GM08714 (cell line): ENCODE measurements around the gene MRPL52.
A peak's percentile ranks its signal among the peaks of the same experiment; 100 is the strongest.
"Not testable (repeated sequence)": the region's sequence is repeated elsewhere in the genome, so short reads cannot be mapped to it uniquely, and the experiment has no call there.

ENCODE experiments used
- H3K4me3 ChIP-seq: fragments of 200-500 bp; sonication (Bioruptor generic); 2 replicates; pipeline ENCODE4 v1.5.1; 2014; ENCODE audit warnings: mild to moderate bottlenecking, low read length, inconsistent platforms
- ZNF274 ChIP-seq: IDR thresholded peaks from 2 replicates; pipeline ENCODE4 v1.6.1; 2012; ENCODE audit warnings: mild to moderate bottlenecking, low read depth, low read length

The MRPL52 gene

DNA sequence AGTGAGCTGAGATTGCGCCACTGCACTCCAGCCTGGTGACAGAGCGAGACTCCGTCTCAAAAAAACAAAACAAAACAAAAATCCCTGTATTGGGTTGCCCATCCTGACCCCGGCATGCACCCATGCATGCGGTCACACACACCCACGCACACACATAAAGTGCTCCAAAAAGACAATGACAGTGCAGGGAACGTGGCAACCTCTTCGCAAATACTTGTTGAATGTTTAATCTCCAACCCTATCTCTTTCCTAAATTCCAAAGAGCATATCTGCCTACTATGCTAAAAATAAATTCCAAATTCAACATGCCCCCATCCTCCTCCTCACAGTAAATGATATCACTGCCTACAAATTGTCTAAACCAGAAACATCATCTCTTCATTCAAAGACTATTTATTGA is 28.0 kb upstream of the MRPL52 start:
- H3K4me3 ChIP-seq = no peak overlapping the region
- no peak for TF ChIP-seq ZNF274

GRCh38 chr14:22802860-22803686 is 26.6 kb upstream of the MRPL52 start:
- peak overlapping the region; percentile 42; the same call in 1 of the 2 replicates for H3K4me3 ChIP-seq
- TF ChIP-seq ZNF274 = no peak

- H3K4me3 ChIP-seq = peak overlapping the region; percentile 42; the same call in 1 of the 2 replicates
- TF ChIP-seq ZNF274 = no peak
Observed at GRCh38 chr14:22803687-22803974, 26.1 kb upstream of the MRPL52 start.

DNA sequence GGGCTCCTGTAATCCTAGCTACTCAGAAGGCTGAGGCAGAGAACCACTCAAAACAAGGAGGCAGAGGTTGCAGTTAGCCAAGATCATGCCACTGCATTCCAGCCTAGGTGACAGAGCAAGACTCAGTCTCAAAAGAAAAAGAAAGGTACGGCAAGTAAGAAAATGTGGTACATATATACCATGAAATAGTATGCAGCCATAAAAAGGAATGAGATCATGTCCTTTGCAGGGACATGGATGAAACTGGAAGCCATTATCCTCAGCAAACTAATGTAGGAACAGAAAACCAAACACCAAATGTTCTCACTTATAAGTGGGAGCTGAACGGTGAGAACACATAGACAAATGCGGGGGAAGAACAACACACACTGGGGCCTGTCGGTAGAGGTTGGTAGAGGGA is 24.5 kb upstream of the MRPL52 start:
- H3K4me3 ChIP-seq = not testable (repeated sequence)

DNA sequence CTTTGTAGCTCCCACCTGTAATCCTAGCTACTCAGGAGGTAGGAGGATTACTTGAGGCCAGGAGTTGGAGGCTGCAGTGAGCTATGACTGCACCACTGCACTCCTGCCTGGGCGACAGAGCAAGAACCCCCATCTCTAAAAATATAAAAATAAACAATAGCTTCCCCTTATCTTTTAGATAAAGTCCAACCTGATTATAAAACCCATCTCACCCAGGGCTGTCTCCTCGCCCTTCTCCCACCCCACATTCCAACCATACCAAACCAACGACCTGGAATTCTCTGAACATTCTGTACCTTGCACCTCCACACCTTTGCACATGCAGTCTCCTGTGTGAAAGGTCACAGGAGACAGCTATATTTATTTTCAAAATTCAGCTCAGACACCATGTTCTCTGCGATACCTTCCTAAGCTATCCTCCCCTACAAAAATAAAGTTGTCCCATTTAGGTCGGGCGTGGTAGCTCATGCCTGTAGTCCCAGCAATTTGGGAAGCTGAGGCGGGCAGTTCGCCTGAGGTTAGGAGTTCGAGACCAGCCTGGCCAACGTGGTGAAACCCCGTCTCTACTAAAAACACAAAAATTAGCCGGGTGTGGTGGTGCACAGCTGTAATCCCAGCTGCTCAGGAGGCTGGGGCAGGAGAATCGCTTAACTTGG is 22.1 kb upstream of the MRPL52 start:
- H3K4me3 ChIP-seq = no peak overlapping the region
- TF ChIP-seq ZNF274 = no peak

DNA sequence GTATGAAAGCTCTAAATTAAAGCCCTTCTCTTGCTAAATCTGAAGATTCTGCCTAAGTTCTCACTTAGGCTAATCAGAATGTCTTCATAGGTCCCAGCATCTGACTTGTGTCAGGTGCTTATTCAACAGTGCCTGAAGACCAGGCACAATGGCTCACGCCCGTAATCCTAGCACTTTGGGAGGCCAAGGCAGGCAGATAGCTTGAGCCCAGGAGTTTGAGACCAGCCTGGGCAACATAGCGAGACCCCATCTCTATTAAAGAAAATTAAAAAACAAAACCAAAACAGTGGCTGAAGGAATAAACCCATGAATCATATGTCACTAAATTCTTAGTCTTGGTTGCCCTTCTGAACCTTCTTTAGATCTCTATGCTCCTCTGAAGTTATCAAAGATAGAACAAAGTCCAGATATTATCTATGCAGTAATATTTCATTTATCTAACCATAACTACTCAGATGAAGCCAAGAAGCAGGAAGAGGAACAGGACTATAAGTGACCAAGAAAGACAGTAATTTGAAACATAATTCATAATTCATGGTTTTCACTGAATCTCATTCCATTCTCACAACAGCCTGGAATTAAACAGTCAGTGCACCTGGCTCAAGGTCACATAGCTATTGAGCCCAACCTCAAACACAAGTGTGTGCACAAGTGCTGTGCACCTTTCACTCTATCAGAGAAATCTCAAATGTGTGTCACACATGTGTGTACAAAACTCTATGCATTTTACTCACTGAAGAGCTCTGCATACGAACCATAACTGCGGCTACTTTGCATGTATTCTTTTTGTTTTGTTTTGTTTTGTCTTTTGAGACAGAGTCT is 21.1 kb upstream of the MRPL52 start:
- no peak overlapping the region for H3K4me3 ChIP-seq
- no peak for TF ChIP-seq ZNF274

DNA sequence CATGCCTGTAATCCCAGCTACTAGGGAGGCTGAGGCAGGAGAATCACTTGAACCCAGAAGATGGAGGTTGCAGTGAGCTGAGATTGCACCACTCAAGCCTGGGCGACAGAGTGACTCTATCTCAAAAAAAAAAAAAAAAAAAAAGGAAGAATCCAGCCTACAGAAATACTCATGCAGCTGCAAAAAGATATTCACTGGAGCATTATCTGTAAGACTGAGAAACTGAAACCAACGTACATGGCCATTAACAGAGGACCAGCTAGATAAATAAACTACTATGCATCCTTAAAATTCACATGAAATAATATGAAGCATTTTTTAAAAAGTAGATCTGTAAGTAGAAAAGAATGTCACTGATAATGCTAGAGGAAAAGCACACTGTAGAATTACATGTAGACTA is 18.0 kb upstream of the MRPL52 start:
- peak overlapping the region; percentile 35; the same call in 1 of the 2 replicates for H3K4me3 ChIP-seq
- no peak for TF ChIP-seq ZNF274

GRCh38 chr14:22812744-22813143 is 16.9 kb upstream of the MRPL52 start:
- no peak for TF ChIP-seq ZNF274
- peak overlapping the region; percentile 1; the same call in 1 of the 2 replicates for H3K4me3 ChIP-seq

GRCh38 chr14:22813145-22813544 is 16.5 kb upstream of the MRPL52 start:
- TF ChIP-seq ZNF274 = no peak
- H3K4me3 ChIP-seq = peak overlapping the region; percentile 1; the same call in 1 of the 2 replicates

- TF ChIP-seq ZNF274 = no peak
- H3K4me3 ChIP-seq = peak overlapping the region; percentile 13; the same call in 1 of the 2 replicates
Observed at GRCh38 chr14:22814373-22814772, 15.3 kb upstream of the MRPL52 start.

DNA sequence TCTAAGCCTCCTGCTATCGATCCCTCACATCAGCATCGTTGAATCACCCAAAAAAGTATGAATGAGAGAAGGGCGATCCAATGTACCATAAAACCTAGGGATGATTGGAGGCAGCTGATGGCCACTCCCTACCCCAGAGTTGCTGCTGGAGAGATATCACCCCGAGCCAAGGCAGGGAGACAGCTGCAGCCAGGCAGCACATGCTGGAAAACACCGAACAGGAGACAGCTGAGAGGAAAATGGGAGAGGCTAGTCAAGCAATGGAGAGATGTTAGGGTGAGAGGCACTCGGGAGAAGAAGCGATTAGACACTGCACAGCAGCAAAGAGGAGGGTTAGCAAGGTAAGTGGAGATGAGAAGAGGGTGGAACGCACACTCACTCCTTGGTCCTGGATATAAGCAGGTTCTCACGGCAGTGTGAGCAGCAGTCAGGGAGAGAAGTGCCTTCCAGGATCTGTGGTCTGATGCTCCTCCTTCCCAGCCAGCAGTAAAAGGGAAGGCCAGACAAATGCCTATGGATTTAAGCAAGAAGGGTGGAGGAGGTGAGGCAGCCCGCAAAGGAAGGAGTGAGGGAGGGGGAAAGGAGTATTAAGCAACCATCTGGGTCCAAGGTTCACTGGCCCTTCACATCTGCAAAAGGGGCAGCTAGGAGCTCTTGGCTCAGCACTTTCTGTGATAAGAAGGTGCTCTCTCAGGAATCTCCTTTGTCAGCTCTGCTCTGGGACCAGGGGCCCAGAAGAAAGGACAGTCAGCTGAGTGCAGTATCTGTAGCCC is 14.6 kb upstream of the MRPL52 start, which contains the start of gene SLC7A7:
Gene SLC7A7 (minus strand): TSS at position 495 of the 773 bp plus-strand sequence. CDS start 2,037 bp downstream, outside the sequence.
- TF ChIP-seq ZNF274 = no peak
- peak within 1 kb of the TSS; percentile 13; the same call in 1 of the 2 replicates for H3K4me3 ChIP-seq

GRCh38 chr14:22819151-22819988 is 10.3 kb upstream of the MRPL52 start:
- peak overlapping the region; percentile 37; the same call in 1 of the 2 replicates for H3K4me3 ChIP-seq
- TF ChIP-seq ZNF274 = no peak

DNA sequence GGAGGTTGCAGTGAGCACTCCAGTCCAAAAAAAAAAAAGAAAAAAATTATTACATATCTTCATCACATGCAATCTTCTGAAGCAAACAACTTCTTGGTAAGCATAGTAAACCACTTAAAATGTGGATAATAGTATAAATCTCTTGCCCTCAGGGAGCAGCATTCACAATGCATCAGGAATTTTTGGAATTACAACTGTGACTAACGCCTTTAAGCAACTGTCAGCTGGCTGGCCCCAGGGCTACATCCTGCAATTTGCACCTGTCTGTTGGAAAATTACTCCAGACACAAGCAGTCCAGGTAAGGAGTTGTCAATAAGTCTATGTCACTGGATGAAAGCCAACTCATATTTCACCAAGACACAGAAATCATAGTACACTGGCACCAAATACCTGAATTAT is 9.0 kb upstream of the MRPL52 start:
- H3K4me3 ChIP-seq = no peak overlapping the region
- no peak for TF ChIP-seq ZNF274
